ENCODE data around the gene HIBADH. TPM values are rescaled to one million over a fixed set of nuclear protein-coding genes. Genes with fewer than 3 reads are reported as not detected.

Gene HIBADH
- total RNA-seq, 2 experiments from 2014 or later, result 19.2 to 24.0 TPM

GRCh38 chr7:27567266-27567665, 95.4 kb downstream of the HIBADH start:
- no peaks in the 10 kb centered on the region for H3K4me1 ChIP-seq (ENCODE audit: insufficient read depth, low read length, poor library complexity, severe bottlenecking)
- no peak overlapping the region for H3K27ac ChIP-seq (ENCODE audit: low read depth, low read length, poor library complexity, severe bottlenecking)
- no peaks in the 10 kb centered on the region for H3K79me2 ChIP-seq (ENCODE audit: insufficient read depth, low read depth, low read length)
- H4K20me1 ChIP-seq (ENCODE audit: insufficient read depth, low read length), result no peaks in the 10 kb centered on the region
- intact Hi-C loops (cut with micrococcal nuclease; ENCODE audit: unreplicated experiment), result no loop called here
- BruUV-seq (replicated peaks), result no TSS peak
- no peak overlapping the region for H2AFZ ChIP-seq (ENCODE audit: low read length)
- CTCF ChIA-PET (ENCODE audit: unreplicated experiment), result no interaction called here
- H3K9me3 ChIP-seq (ENCODE audit: low read length), result no peaks in the 10 kb centered on the region
- H3K4me2 ChIP-seq (ENCODE audit: low read length), result no peak overlapping the region
- H3K36me3 ChIP-seq (ENCODE audit: insufficient read depth, low read length), result no peaks in the 10 kb centered on the region
- DNase-seq (ENCODE audit: low spot score), result no peak
- TF ChIP-seq EZH2phosphoT487 (IDR thresholded peaks at IDR 0.05; ENCODE audit: borderline replicate concordance, low read depth, low read length) (no peak), CTCF (conservative IDR thresholded peaks at IDR 0.05; ENCODE audit: low read length) (no peak)
- H3K4me3 ChIP-seq (ENCODE audit: low read depth, low read length, poor library complexity, severe bottlenecking), result no peak overlapping the region
- H3K9me2 ChIP-seq (ENCODE audit: insufficient read depth, low read length), result no peaks in the 10 kb centered on the region
- POLR2A ChIA-PET, result no interaction called here

GRCh38 chr7:27564881-27565482, 97.7 kb downstream of the HIBADH start:
- Histone ChIP-seq H3K79me2 (ENCODE audit: insufficient read depth, low read depth, low read length) (no peaks in the 10 kb centered on the region), H3K4me2 (ENCODE audit: low read length) (no peak overlapping the region), H3K9me3 (ENCODE audit: low read length) (no peaks in the 10 kb centered on the region), H3K4me1 (ENCODE audit: insufficient read depth, low read length, poor library complexity, severe bottlenecking) (no peaks in the 10 kb centered on the region), H3K36me3 (ENCODE audit: insufficient read depth, low read length) (no peaks in the 10 kb centered on the region), H3K27ac (ENCODE audit: low read depth, low read length, poor library complexity, severe bottlenecking) (no peak overlapping the region), H3K4me3 (ENCODE audit: low read depth, low read length, poor library complexity, severe bottlenecking) (no peak overlapping the region), H4K20me1 (ENCODE audit: insufficient read depth, low read length) (no peaks in the 10 kb centered on the region), H2AFZ (ENCODE audit: low read length) (no peak overlapping the region), H3K9me2 (ENCODE audit: insufficient read depth, low read length) (no peaks in the 10 kb centered on the region)
- ChIA-PET POLR2A (no interaction called here), CTCF (ENCODE audit: unreplicated experiment) (no interaction called here)
- intact Hi-C loops (cut with micrococcal nuclease; ENCODE audit: unreplicated experiment), result no loop called here
- DNase-seq (ENCODE audit: low spot score), result no peak
- BruUV-seq (replicated peaks), result no TSS peak
- no peak for TF ChIP-seq EZH2phosphoT487 (IDR thresholded peaks at IDR 0.05; ENCODE audit: borderline replicate concordance, low read depth, low read length)
- no peak for TF ChIP-seq CTCF (conservative IDR thresholded peaks at IDR 0.05; ENCODE audit: low read length)

- no peak overlapping the region for H2AFZ ChIP-seq (ENCODE audit: low read length)
- H3K4me3 ChIP-seq (ENCODE audit: low read depth, low read length, poor library complexity, severe bottlenecking), result no peak overlapping the region
- H3K9me3 ChIP-seq (ENCODE audit: low read length), result no peaks in the 10 kb centered on the region
- ChIA-PET CTCF (ENCODE audit: unreplicated experiment) (no interaction called here), POLR2A (no interaction called here)
- TF ChIP-seq CTCF (conservative IDR thresholded peaks at IDR 0.05; ENCODE audit: low read length) (0 out of 2 replicates have a peak, but pooled peaks have one; percentile 13), EZH2phosphoT487 (IDR thresholded peaks at IDR 0.05; ENCODE audit: borderline replicate concordance, low read depth, low read length) (no peak)
- H3K9me2 ChIP-seq (ENCODE audit: insufficient read depth, low read length), result no peaks in the 10 kb centered on the region
- H3K4me2 ChIP-seq (ENCODE audit: low read length), result no peak overlapping the region
- DNase-seq (ENCODE audit: low spot score), result no peak
- H4K20me1 ChIP-seq (ENCODE audit: insufficient read depth, low read length), result no peaks in the 10 kb centered on the region
- intact Hi-C loops (cut with micrococcal nuclease; ENCODE audit: unreplicated experiment), result no loop called here
- H3K79me2 ChIP-seq (ENCODE audit: insufficient read depth, low read depth, low read length), result no peaks in the 10 kb centered on the region
- H3K27ac ChIP-seq (ENCODE audit: low read depth, low read length, poor library complexity, severe bottlenecking), result no peak overlapping the region
- no peaks in the 10 kb centered on the region for H3K36me3 ChIP-seq (ENCODE audit: insufficient read depth, low read length)
- no peaks in the 10 kb centered on the region for H3K4me1 ChIP-seq (ENCODE audit: insufficient read depth, low read length, poor library complexity, severe bottlenecking)
- no TSS peak for BruUV-seq (replicated peaks)
Observed at GRCh38 chr7:27560706-27561235, 101.9 kb downstream of the HIBADH start.
